ENCODE results near the gene ZFAND4. TPM values are rescaled to one million over a fixed set of nuclear protein-coding genes. Genes with fewer than 3 reads are reported as not detected.

ZFAND4 gene
- total RNA-seq, 1 experiment from 2014 or later, result 18.3 TPM

DNA sequence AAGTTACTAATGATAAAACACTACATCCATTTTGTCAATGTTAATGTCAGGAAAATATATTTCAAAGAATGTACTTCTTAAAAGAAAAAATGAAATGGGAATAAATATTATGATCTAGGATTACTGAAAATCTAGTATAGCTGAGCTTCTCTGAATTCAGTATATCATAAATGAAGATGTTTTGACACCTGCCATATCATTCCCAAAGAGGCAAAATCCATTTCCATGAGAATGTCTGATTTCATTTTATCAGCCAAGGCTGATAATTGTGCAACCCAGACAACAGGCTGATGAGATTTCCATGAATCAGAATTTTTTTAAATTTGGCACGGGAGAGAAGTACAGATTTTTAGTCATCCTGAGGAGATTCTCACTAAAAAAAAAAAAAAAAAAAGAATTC is 32.5 kb downstream of the ZFAND4 start (continued):
- no peak for TF ChIP-seq SMAD4 (CRISPR knock-in tag; IDR thresholded peaks at IDR 0.05)
- no peak for TF ChIP-seq HMGA2 (CRISPR knock-in tag; IDR thresholded peaks at IDR 0.05)

GRCh38 chr10:45627412-45628048 is 45.0 kb downstream of the ZFAND4 start:
- no peak for TF ChIP-seq SOX15 (CRISPR knock-in tag; IDR thresholded peaks at IDR 0.05)
- TF ChIP-seq MXD4 (CRISPR knock-in tag; IDR thresholded peaks at IDR 0.05; ENCODE audit: borderline replicate concordance), result no peak
- no peak for TF ChIP-seq CBFB (CRISPR knock-in tag; IDR thresholded peaks at IDR 0.05; ENCODE audit: low read depth)
- TF ChIP-seq, protein P1, sequence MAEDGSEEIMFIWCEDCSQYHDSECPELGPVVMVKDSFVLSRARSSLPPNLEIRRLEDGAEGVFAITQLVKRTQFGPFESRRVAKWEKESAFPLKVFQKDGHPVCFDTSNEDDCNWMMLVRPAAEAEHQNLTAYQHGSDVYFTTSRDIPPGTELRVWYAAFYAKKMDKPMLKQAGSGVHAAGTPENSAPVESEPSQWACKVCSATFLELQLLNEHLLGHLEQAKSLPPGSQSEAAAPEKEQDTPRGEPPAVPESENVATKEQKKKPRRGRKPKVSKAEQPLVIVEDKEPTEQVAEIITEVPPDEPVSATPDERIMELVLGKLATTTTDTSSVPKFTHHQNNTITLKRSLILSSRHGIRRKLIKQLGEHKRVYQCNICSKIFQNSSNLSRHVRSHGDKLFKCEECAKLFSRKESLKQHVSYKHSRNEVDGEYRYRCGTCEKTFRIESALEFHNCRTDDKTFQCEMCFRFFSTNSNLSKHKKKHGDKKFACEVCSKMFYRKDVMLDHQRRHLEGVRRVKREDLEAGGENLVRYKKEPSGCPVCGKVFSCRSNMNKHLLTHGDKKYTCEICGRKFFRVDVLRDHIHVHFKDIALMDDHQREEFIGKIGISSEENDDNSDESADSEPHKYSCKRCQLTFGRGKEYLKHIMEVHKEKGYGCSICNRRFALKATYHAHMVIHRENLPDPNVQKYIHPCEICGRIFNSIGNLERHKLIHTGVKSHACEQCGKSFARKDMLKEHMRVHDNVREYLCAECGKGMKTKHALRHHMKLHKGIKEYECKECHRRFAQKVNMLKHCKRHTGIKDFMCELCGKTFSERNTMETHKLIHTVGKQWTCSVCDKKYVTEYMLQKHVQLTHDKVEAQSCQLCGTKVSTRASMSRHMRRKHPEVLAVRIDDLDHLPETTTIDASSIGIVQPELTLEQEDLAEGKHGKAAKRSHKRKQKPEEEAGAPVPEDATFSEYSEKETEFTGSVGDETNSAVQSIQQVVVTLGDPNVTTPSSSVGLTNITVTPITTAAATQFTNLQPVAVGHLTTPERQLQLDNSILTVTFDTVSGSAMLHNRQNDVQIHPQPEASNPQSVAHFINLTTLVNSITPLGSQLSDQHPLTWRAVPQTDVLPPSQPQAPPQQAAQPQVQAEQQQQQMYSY (CRISPR knock-in tag; IDR thresholded peaks at IDR 0.05), result no peak
- no peak for TF ChIP-seq MYBL2 (CRISPR knock-in tag; IDR thresholded peaks at IDR 0.05)
- TF ChIP-seq NFYB (CRISPR knock-in tag; conservative IDR thresholded peaks at IDR 0.05; ENCODE audit: low read depth), result no peak
- TF ChIP-seq NFATC4 (CRISPR knock-in tag; IDR thresholded peaks at IDR 0.05), result no peak
- DNase-seq (ENCODE audit: low spot score) (no peak), ATAC-seq (no peak)
- ChIA-PET CTCF (no interaction called here), POLR2A (no interaction called here)
- H3K36me3 Mint-ChIP-seq, result no peaks in the 10 kb centered on the region; the same call in 1 of the 2 replicates
- H3K4me1 Mint-ChIP-seq, result no peaks in the 10 kb centered on the region
- no peak overlapping the region for H3K4me3 Mint-ChIP-seq
- H3K27me3 Mint-ChIP-seq (ENCODE audit: low read depth), result no peaks in the 10 kb centered on the region
- no peak overlapping the region for H3K27ac Mint-ChIP-seq
- no peaks in the 10 kb centered on the region for H3K9me3 Mint-ChIP-seq

DNA sequence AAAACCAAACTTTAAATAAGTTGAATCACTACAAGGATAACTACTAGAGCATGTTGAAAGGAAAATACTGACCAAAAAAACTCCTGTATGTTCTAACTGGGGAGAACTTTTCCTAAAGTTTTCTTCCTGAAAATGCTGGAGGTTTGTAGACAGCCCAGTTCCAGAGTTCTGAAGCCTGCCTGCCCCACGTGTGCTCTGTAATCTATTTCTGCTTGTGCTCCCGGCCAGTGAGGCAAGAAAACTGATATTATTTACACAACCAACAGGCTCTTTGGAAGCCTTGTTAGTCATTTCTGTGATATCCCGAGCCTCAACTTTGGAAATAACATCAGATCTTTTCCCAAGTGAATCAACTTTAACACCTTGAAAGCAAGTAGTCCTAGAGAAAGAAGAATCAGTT is 46.7 kb downstream of the ZFAND4 start:
- DNase-seq (ENCODE audit: low spot score), result no peak
- no peaks in the 10 kb centered on the region; the same call in 1 of the 2 replicates for H3K36me3 Mint-ChIP-seq
- POLR2A ChIA-PET, result no interaction called here
- no peaks in the 10 kb centered on the region for H3K9me3 Mint-ChIP-seq
- no peaks in the 10 kb centered on the region for H3K4me1 Mint-ChIP-seq
- no peak for ATAC-seq
- peak overlapping the region; percentile 2; the same call in 1 of the 2 replicates for H3K27ac Mint-ChIP-seq
- H3K27me3 Mint-ChIP-seq (ENCODE audit: low read depth), result no peaks in the 10 kb centered on the region
- H3K4me3 Mint-ChIP-seq, result no peak overlapping the region
- CTCF ChIA-PET, result no interaction called here
- TF ChIP-seq MYBL2 (CRISPR knock-in tag; IDR thresholded peaks at IDR 0.05) (no peak), TCF7 (CRISPR knock-in tag; IDR thresholded peaks at IDR 0.05; ENCODE audit: low read depth) (no peak), ARID4B (CRISPR knock-in tag; IDR thresholded peaks at IDR 0.05; ENCODE audit: borderline replicate concordance) (no peak), ZNF671 (CRISPR knock-in tag; IDR thresholded peaks at IDR 0.05) (no peak), ZNF512 (CRISPR knock-in tag; IDR thresholded peaks at IDR 0.05; ENCODE audit: borderline replicate concordance) (no peak), PREB (CRISPR knock-in tag; IDR thresholded peaks at IDR 0.05; ENCODE audit: borderline replicate concordance) (no peak), EMX1 (CRISPR knock-in tag; IDR thresholded peaks at IDR 0.05) (no peak), GABPB1 (CRISPR knock-in tag; IDR thresholded peaks at IDR 0.05) (no peak), FOXJ3 (CRISPR knock-in tag; IDR thresholded peaks at IDR 0.05; ENCODE audit: borderline replicate concordance) (no peak)
- TF ChIP-seq, protein P2, sequence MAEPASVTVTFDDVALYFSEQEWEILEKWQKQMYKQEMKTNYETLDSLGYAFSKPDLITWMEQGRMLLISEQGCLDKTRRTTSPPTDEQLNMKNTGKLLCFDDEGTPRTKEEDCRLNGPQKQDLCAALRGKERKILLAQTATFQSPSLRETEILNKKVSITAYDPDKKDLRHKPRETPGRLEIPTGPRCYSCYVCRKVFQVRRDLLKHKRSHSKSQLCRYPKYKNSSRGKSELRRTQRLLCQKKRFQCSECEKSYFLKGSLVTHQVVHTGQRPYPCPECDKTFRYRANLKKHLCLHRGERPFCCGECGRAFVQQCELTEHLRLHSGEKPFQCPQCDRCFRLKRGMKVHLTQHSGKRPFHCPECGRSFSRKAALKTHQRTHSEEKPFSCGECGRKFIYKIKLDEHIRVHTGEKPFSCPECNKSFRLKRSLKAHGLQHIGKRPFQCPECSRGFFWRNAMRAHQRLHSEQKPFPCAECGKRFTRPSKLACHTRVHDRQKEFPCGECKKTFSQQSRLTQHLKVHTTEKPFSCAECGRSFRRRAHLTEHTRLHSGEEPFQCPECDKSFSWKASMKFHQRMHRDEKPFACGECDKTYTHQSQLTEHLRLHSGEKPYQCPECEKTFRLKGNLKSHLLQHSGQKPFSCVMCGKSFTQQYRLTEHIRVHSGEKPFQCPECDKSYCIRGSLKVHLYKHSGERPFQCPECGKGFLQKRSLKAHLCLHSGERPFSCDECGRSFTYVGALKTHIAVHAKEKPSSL (CRISPR knock-in tag; conservative IDR thresholded peaks at IDR 0.05), result no peak
- TF ChIP-seq, protein P3, sequence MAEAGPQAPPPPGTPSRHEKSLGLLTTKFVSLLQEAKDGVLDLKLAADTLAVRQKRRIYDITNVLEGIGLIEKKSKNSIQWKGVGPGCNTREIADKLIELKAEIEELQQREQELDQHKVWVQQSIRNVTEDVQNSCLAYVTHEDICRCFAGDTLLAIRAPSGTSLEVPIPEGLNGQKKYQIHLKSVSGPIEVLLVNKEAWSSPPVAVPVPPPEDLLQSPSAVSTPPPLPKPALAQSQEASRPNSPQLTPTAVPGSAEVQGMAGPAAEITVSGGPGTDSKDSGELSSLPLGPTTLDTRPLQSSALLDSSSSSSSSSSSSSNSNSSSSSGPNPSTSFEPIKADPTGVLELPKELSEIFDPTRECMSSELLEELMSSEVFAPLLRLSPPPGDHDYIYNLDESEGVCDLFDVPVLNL (CRISPR knock-in tag; IDR thresholded peaks at IDR 0.05; ENCODE audit: borderline replicate concordance, low read depth), result no peak
